ENCODE results near the gene FBXL13. TPM values are rescaled to one million over a fixed set of nuclear protein-coding genes. Genes with fewer than 3 reads are reported as not detected.

FBXL13 gene
- polyA plus RNA-seq, 12 donors = 0.46 to 1.3 (median 0.76) TPM; not detected in 2

- DNase-seq = no peak
Observed at GRCh38 chr7:102897856-102898531, 176.6 kb downstream of the FBXL13 start.

GRCh38 chr7:102897211-102897631 lies 177.4 kb downstream of the FBXL13 start:
- DNase-seq = no peak

DNA sequence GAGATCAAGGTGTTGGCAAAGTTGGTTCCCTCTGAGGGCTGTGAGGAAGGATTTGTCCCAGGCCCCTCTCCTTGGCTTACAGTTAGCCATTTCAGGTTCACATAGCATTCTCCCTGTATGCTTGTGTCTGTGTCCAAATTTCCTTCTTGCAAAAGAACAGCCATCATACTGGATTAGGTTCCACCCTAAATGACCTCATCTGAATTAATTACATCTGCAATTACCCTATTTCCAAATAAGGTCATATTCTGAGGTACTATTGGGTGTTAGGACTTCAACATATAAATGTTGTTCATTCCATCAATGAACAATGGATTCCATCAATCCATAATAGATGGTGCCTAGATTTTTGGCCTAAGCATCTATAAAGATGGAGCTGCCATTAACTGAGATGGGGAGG lies 178.0 kb downstream of the FBXL13 start:
- no peak for DNase-seq

- peak; percentile 44 for DNase-seq
Observed at GRCh38 chr7:102895602-102896001, 179.0 kb downstream of the FBXL13 start.

DNA sequence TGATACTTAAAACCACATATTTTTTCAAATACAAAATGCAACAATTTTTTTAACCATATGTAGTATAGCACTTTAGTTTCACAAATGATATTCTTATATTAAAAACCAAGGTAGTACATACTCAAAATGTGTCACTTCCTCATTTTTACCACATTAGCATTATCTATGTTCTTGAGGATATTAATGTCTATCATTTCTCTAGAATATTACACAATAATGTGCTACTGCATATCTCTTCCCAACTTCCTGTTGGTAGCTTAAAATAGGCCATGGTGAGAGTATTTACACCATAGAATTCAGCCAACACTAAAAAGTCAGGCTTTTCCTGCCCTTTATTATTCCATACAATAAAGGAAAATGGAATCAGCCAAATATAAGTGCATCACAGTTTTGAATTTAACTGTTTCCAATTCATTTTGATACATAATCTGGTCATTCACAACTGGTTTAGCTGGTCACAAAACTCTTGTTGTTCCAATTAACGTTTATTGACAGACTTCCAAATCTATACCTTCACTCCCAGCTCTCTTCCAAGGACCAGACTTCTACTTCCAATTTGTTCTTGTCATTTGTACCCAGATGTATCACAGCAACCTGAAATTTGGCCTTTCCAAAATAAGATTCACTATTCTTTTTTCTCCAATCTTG lies 181.8 kb downstream of the FBXL13 start:
- DNase-seq = no peak

DNA sequence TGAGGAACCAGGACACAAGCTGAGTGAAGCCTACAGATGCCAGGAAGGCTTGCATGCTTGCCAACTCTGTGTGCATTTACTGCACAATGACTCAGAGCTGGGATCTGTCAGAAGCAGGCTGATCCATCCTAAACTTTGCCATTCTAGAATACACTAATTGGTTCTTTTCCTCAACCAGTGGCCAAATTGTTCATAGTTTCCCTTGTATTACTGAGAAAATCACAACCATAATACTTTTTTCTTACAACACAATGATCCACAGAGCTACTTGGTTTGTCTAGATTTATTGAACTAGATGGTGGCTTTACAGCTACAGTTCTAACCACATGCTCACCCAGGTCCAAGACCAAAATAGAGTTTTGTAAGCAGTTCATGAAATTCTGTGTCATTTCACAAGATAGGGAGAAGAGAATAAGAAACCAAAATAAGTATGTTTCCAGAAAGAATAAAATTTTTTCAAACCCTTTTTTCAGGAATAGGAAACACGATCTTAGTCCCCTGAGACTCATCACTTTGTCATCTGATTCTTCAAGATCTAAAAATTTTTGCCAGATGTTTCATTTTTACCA lies 182.8 kb downstream of the FBXL13 start:
- DNase-seq = peak; percentile 66

DNA sequence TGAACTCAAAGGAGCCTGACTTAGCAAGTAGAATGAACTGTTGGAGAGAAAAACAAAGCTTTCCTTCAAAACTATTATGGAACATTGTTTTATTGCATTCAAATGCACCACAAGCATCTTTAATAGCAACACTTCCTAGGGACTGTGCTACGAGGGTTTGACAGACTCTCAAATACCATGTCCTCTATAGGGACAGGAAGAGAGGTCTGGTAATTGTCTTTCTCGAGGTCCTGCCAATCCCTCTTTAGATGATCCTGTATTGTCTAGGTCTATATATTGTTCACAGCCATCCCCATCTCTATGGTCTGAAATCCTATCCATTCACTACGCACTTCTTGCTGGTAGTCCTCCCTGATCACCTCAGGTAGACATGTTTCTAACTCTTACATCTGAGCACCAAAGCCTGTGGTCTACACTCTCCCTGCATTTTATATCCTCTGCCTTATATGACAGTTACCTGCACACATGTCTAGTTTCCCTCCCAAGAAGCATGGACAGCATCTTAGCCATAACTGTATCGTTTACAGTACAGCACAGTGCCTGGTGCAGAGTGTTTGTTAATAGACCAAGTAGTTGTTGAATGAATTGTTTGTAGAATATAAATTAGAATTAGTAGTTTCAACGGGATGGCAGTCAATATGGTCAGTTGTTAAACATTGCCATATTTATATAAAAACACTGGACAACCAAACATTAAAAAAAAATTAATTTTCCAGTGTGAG lies 183.5 kb downstream of the FBXL13 start:
- DNase-seq = no peak

DNA sequence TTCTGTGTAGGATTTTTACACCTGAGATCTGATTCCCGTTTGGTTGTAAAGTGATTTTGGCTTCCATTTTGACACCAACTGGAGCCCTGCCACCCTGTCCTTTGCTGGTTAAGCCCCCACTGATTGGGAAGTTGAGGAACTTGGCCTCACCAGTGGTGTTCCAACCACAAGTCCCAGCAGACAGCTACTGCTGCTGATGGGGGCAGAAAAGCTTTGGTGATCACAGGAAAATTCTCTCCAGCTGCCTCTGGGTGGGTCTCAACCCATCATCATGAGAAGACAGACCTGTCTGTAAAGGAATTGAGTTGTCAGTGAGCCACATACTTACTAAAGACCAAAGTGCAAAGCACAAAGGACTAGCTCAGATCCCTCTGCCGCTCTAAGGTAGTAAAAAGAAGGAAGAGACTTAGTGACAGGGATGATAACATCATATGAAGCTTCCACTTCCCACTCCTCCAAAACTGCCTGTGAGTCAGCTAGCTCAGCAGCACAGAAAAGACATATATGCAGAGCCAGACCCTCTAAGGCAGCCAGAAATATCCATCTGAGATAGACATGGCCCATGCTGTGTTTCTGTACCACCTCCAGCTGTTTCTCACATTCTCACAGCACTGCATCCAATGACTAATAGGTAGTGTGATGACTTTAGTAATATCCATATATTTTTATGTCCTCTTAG lies 184.2 kb downstream of the FBXL13 start:
- DNase-seq = peak; percentile 52

GRCh38 chr7:102889851-102890250 lies 184.7 kb downstream of the FBXL13 start:
- no peak for DNase-seq

DNA sequence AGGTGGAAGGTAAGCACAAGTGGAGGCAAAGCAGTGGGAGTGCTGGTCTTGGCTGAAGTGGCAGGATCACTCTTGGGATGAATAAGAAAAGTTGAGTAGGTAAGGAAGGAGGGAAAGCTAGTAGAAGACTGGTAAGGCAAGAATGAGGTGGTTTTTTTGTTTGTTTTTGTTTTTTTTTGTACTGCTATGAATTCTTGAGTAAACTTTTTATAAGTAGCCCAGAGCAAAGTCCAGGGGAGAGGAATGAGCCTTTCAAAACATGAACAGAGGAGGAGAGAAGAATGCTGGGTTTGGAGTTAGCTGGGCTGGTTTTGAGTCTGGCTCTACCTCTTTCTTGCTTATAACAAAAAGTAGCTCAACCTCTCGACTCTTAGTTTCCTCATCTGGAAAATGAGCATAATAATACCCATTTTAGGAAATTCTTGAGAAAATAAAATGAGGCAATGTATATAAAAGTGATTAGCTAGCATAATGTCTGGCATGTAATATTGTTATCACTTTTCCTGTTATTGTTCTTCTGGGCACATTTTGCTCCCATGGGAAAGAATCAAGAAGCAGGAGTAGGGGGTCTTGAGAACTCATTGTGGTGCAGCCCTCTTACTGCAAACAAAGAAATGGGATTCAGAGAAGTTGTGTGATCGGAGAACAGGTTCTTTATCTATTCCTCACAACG lies 185.9 kb downstream of the FBXL13 start:
- no peak for DNase-seq

GRCh38 chr7:102883098-102883860 lies 191.3 kb downstream of the FBXL13 start:
- no peak for DNase-seq

GRCh38 chr7:102875700-102876295 lies 198.8 kb downstream of the FBXL13 start:
- no peak for DNase-seq

DNA sequence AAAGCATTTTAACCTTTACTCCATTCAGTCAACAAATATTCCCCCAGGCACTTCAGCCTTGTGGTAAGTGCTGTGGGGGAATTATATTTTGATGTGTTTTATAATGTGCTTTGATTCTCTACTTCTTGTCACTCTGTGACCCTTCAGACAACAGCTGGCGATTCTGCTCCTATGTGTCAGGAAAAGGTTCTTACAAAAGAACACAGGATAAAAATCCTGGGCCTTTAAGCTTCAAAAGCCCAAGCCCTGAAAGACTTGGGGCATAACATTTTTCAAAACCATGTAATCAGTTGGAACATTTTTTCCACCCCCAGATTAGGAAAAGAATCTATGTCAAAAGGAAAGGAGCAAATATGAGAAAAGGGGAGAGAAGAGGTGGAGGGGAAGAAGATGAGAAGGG lies 199.6 kb downstream of the FBXL13 start:
- DNase-seq = no peak

DNA sequence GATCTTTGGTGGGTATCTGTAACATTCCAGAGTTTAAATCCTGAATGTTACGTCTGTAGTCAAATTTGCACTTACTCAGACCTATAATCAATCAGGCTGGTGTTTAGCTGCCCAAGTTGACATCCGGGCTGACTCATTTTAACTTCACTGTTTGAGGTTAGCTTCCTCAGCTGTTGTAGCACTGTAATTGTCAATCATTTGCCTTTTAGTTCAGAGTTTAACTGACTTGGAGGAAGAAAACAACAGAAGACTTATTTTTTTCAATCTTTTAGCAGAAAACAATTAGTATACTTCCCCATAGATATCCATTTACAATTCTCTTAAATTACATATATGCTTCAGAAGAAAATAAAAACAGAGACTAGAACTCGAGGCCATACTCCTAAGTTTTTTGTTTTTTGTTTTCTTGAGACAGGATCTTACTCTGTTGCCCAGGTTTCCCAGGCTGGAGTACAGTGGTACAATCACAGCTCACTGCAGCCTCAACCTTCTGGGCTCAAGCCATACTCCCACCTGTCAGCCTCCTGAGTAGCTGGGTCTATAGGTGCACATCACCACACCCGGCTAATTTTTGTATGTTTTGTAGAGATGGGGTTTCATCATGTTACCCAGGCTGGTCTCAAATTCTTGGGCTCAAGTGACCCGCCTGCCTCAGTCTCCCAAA lies 200.3 kb downstream of the FBXL13 start:
- DNase-seq = no peak

GRCh38 chr7:102873470-102874165 lies 201.0 kb downstream of the FBXL13 start:
- no peak for DNase-seq

DNA sequence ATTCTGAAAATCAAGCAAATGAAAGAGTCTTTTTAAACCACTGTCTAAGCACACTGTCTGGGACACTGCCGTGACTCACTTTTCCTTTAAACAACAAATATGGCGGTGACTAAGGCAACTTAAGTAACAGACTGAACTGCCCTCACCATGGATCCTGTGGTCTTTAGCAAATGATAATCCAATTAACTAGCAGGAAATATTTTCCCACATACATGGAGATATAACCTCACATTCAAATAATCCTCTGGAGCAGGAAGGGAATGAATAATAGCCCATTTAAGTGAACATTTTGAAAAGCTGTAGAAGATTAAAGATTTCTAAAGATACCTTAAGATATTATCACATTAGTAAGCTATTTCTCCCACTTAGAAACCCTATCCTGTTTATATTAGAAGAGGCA lies 202.1 kb downstream of the FBXL13 start:
- no peak for DNase-seq

DNA sequence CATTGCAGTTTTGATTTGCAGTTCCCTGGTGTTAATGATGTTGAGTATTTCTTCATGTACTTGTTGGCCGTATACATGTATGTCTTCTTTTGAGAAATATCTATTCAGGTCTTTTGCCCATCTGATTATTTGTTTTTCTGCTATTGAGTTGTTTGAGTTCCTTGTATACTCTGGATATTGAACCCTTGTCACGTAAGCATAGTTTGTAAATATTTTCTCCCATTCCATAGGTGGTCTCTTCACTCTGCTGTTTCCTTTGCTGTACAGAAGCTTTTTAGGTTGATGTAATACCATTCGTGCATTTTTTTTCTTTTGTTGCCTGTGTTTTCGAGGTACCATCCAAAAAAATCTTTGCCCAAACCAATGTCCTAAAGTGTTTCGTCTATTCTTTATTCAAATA lies 205.4 kb downstream of the FBXL13 start:
- DNase-seq = no peak

DNA sequence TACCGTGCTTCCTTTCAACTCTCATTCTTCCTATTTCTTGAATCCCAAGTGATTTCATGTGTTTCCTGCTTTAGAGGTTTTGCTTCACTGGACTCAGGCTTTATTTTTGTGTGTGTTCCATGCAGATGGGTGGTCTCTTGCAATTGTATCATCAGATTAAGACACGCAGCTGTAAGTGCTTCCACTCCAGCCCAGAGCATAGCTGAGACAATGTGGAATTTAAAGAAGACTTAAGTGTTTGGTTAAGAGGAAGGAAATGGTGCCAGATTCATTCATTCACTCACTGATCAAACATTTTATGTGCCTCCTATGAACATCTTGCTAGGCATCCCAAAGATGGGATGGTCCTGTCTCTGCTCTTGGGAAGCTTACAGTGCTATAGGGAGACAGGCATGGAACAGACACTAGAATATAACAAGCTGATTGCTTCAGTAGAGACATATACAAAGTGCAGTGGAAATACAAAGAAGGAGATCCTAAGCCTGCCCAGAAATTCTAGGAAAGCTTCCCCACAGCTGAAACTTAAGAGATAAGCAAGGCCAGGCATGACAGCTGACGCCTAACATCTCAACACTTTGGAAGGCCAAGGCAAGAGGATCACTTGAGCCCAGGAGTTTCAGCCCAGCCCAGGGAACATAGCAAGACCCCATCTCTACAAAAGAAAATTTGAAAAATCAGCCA lies 207.9 kb downstream of the FBXL13 start:
- no peak for DNase-seq
